UCSD-AML1 (cell line): ENCODE measurements around the gene WDR26.
"Not testable (repeated sequence)": the region's sequence is repeated elsewhere in the genome, so short reads cannot be mapped to it uniquely, and the experiment has no call there.

Source experiments
- DNase-seq: peaks from one replicate; lab custom pipeline; 2025; ENCODE audit not compliant: unreplicated experiment; lab: John Stamatoyannopoulos, UW

Gene WDR26

GRCh38 chr1:224434691-224435317 lies at the start of gene WDR26:
TSS of gene WDR26 (minus strand) at chr1:224434797.
- DNase-seq = peak; percentile 80

- not testable (repeated sequence) for DNase-seq
These were observed 48.6 kb upstream of the WDR26 start for GRCh38 chr1:224483206-224483605.

- DNase-seq = no peak
These were observed 48.0 kb upstream of the WDR26 start for GRCh38 chr1:224482619-224483018.

- DNase-seq = no peak
These were observed 47.0 kb upstream of the WDR26 start for GRCh38 chr1:224481601-224482000.

- DNase-seq = not testable (repeated sequence)
These were observed 46.4 kb upstream of the WDR26 start for GRCh38 chr1:224480888-224481459.

GRCh38 chr1:224480200-224480599 lies 45.6 kb upstream of the WDR26 start:
- not testable (repeated sequence) for DNase-seq

- DNase-seq = no peak
These were observed 38.2 kb upstream of the WDR26 start for GRCh38 chr1:224472806-224473205.

GRCh38 chr1:224466154-224466553 lies 31.6 kb upstream of the WDR26 start:
- DNase-seq = no peak

GRCh38 chr1:224459966-224460365 lies 25.4 kb upstream of the WDR26 start:
- DNase-seq = no peak

- peak; percentile 18 for DNase-seq
These were observed 24.4 kb upstream of the WDR26 start for GRCh38 chr1:224458996-224459395.

- DNase-seq = no peak
These were observed 23.7 kb upstream of the WDR26 start for GRCh38 chr1:224458296-224458695.

- DNase-seq = no peak
These were observed 23.2 kb upstream of the WDR26 start for GRCh38 chr1:224457782-224458144.

GRCh38 chr1:224456637-224456953 lies 22.0 kb upstream of the WDR26 start:
- no peak for DNase-seq

GRCh38 chr1:224454402-224455055 lies 19.9 kb upstream of the WDR26 start:
- no peak for DNase-seq

- no peak for DNase-seq
These were observed 16.2 kb upstream of the WDR26 start for GRCh38 chr1:224450561-224451350.

GRCh38 chr1:224450159-224450558 lies 15.6 kb upstream of the WDR26 start:
- DNase-seq = no peak

- no peak for DNase-seq
These were observed 13.9 kb upstream of the WDR26 start for GRCh38 chr1:224448453-224449017.

- DNase-seq = no peak
These were observed 13.4 kb upstream of the WDR26 start for GRCh38 chr1:224447971-224448370.

- DNase-seq = no peak
These were observed 12.7 kb upstream of the WDR26 start for GRCh38 chr1:224447251-224447650.

GRCh38 chr1:224438989-224439388 lies 4.4 kb upstream of the WDR26 start:
- DNase-seq = no peak

- DNase-seq = no peak
These were observed 1.4 kb upstream of the WDR26 start for GRCh38 chr1:224435999-224436398.
